MCF 10A (cell line): ENCODE measurements around the gene NDUFAF7. TPM values are rescaled to one million over a fixed set of nuclear protein-coding genes. Genes with fewer than 3 reads are reported as not detected.
A peak's percentile ranks its signal among the peaks of the same experiment; 100 is the strongest.
"Not testable (repeated sequence)": the region's sequence is repeated elsewhere in the genome, so short reads cannot be mapped to it uniquely, and the experiment has no call there.

Experiments used
- BruUV-seq: library from RNA; stranded (reverse); fragments of 400-500 nt; replicated peaks from 2 replicates; lab custom pipeline; 2021; lab: Mats Ljungman, UMichigan
- CTCF ChIA-PET: fragments of 300-600 bp; sonication (Branson Sonifier 250); formaldehyde crosslinking; extraction: SDS; loops from one replicate; lab custom pipeline; 2021; ENCODE audit warnings: antibody characterized with exemption, inconsistent platforms; lab: Yijun Ruan, JAX
- POLR2A ChIA-PET: fragments of 300-600, 350-650 bp; sonication (Branson Sonifier 250); formaldehyde crosslinking; extraction: SDS; loops from one replicate; lab custom pipeline; 2020; ENCODE audit warnings: antibody characterized with exemption, inconsistent platforms; lab: Yijun Ruan, JAX
- DNase-seq: peaks from one replicate; pipeline ENCODE4 v3.0.0-alpha.2; 2018; ENCODE audit not compliant: unreplicated experiment
- H3K27ac Mint-ChIP-seq: one replicate; pipeline ENCODE4 v1.8.0; 2022; ENCODE audit warnings: mild to moderate bottlenecking, low read depth, mixed read lengths; ENCODE audit not compliant: unreplicated experiment
- H3K27me3 Mint-ChIP-seq: one replicate; pipeline ENCODE4 v1.8.0; 2022; ENCODE audit warnings: mixed read lengths; ENCODE audit not compliant: insufficient read depth, unreplicated experiment
- H3K36me3 Mint-ChIP-seq: one replicate; pipeline ENCODE4 v1.8.0; 2022; ENCODE audit warnings: mild to moderate bottlenecking, moderate library complexity, mixed read lengths; ENCODE audit not compliant: insufficient read depth, unreplicated experiment
- H3K4me1 Mint-ChIP-seq: one replicate; pipeline ENCODE4 v1.8.0; 2022; ENCODE audit warnings: mixed read lengths; ENCODE audit not compliant: insufficient read depth, unreplicated experiment
- H3K4me3 Mint-ChIP-seq: one replicate; pipeline ENCODE4 v1.8.0; 2022; ENCODE audit warnings: mild to moderate bottlenecking, moderate library complexity, mixed read lengths; ENCODE audit not compliant: unreplicated experiment
- H3K9me3 Mint-ChIP-seq: one replicate; pipeline ENCODE4 v1.8.0; 2022; ENCODE audit warnings: mixed read lengths; ENCODE audit not compliant: unreplicated experiment
- intact Hi-C: fragments of 100-400 bp; cut with micrococcal nuclease; formaldehyde crosslinking; loops from 2 replicates; pipeline ENCODE4 v1.14.1; 2022
- total RNA-seq: library from RNA; stranded (reverse); gene quantifications from 2 replicates; pipeline ENCODE4 v1.2.3, GENCODE V29; 2022
- TF ChIP-seq, protein P1 (sequence below): fragments of 200-600 bp; IDR thresholded peaks from one replicate; pipeline ENCODE4 v1.8.0; 2022; ENCODE audit warnings: antibody characterized with exemption, mild to moderate bottlenecking; ENCODE audit not compliant: unreplicated experiment

Gene NDUFAF7
- total RNA-seq, 1 experiment from 2014 or later = 16.1 TPM

DNA sequence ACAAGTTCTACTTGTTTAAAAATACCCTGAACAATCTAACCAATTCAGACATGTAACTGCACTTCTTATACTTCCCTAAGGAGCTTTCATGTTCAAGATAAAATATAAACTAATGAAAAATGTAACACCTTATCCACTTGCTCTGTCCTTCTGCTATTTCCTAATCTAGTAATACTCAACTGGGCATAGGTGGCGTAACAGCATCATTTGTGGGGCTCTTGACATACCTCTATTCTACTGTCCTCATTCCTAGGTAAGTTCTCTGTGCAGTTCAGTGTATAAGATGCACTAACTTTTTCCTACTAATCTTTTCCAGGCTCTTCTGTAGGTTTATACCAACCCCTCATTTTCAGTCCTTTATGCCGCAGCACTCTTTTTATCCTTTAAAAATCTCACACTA is 56.5 kb downstream of the NDUFAF7 start:
- no peaks in the 10 kb centered on the region for H3K27me3 Mint-ChIP-seq
- BruUV-seq = no TSS peak
- POLR2A ChIA-PET = interaction anchor here (0.9 to 1.3 kb wide), 2 partner anchors 38 to 53 kb away, joined by 3 read pairs; no protein-coding TSS in a partner anchor
- H3K4me3 Mint-ChIP-seq = no peak overlapping the region
- no peak overlapping the region for H3K27ac Mint-ChIP-seq
- H3K4me1 Mint-ChIP-seq = peaks cover 12% of the 10 kb centered on the region
- TF ChIP-seq, protein P1, sequence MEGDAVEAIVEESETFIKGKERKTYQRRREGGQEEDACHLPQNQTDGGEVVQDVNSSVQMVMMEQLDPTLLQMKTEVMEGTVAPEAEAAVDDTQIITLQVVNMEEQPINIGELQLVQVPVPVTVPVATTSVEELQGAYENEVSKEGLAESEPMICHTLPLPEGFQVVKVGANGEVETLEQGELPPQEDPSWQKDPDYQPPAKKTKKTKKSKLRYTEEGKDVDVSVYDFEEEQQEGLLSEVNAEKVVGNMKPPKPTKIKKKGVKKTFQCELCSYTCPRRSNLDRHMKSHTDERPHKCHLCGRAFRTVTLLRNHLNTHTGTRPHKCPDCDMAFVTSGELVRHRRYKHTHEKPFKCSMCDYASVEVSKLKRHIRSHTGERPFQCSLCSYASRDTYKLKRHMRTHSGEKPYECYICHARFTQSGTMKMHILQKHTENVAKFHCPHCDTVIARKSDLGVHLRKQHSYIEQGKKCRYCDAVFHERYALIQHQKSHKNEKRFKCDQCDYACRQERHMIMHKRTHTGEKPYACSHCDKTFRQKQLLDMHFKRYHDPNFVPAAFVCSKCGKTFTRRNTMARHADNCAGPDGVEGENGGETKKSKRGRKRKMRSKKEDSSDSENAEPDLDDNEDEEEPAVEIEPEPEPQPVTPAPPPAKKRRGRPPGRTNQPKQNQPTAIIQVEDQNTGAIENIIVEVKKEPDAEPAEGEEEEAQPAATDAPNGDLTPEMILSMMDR = peak; percentile 24
- no peaks in the 10 kb centered on the region for H3K9me3 Mint-ChIP-seq
- intact Hi-C loops = loop anchor here (1.0 to 5.0 kb wide), 3 partner anchors 108 to 589 kb away; no protein-coding TSS in a partner anchor
- H3K36me3 Mint-ChIP-seq = peaks cover 44% of the 10 kb centered on the region
- CTCF ChIA-PET = interaction anchor here (0.7 kb wide), 2 partner anchors 11 to 104 kb away, joined by 3 to 4 read pairs; no protein-coding TSS in a partner anchor
- DNase-seq = peak; percentile 47

DNA sequence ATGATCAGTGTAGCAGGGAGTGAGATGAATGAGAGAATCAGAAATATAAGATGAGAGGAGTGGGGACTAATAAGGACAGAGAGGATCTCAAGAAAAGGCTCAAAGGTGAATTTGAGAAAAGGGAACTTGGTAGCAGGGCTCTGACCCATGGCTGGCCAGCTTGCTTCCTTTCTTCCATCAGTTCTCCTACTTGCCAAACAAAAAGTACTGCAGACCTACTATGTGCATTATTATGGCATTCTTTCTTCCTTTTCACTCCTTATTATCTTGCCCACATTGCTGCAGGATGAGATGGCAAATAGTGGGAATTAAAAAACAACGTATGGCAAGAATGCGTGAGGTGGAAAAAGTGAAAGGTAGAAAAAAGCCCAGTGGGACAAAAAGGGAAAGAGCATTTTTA is 60.2 kb downstream of the NDUFAF7 start:
- ChIA-PET POLR2A (no interaction called here), CTCF (interaction anchor here (0.6 to 0.7 kb wide), 2 partner anchors 124 to 586 kb away, joined by 3 read pairs; no protein-coding TSS in a partner anchor)
- TF ChIP-seq, protein P1 = no peak
- no TSS peak for BruUV-seq
- Mint-ChIP-seq H3K27me3 (no peaks in the 10 kb centered on the region), H3K4me3 (no peak overlapping the region), H3K36me3 (peaks cover 34% of the 10 kb centered on the region), H3K4me1 (peaks cover 13% of the 10 kb centered on the region), H3K9me3 (no peaks in the 10 kb centered on the region), H3K27ac (no peak overlapping the region)
- no peak for DNase-seq
- intact Hi-C loops = no loop called here

DNA sequence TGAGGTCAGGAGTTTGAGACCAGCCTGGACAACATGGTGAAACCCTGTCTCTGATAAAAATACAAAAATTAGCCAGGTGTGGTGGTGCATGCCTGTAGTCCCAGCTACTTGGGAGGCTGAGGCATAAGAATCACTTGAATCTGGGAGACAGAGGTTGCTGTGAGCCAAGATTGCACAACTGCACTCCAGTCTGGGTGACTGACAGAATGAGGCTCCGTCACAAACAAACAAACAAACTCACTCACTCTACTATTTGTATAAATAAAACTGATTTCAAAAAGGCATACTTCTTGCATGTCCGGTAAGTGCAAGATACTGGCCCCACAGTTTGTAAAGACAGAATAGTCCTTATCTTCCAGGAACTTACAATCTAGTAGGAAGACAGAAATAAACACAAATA is 63.4 kb downstream of the NDUFAF7 start:
- H3K4me3 Mint-ChIP-seq, H3K27me3 Mint-ChIP-seq, H3K27ac Mint-ChIP-seq, POLR2A ChIA-PET, BruUV-seq, CTCF ChIA-PET, DNase-seq, intact Hi-C loops, H3K9me3 Mint-ChIP-seq: not testable (repeated sequence)
- H3K36me3 Mint-ChIP-seq = peaks cover 15% of the 10 kb centered on the region
- H3K4me1 Mint-ChIP-seq = peaks cover 13% of the 10 kb centered on the region

DNA sequence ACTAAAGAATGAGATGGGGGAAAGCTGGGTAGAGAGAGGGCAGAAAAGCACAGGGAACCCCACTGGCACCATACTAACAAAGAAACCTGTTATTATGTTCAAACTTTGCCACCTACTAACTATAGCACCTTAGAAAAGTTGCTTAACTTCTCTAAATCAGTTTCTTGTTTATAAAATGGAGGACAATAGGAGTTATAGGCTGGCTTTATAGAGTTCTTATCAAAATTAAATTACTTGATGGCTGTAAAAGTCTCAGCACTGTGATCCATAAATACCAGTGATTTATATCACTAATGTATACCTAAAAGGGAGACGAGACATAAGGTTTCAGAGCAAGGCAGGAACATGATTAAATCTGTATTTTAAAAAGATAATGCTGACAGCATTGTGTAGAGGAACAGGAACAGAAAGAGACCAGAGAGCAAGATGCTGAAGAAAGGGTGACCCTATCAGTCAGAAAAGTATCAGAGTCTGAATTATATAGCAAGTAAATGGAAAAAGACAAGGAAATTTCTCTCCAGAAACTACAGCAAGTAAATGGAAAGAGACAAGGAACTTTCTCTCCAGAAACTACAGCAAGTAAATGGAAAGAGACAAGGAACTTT is 64.1 kb downstream of the NDUFAF7 start:
- Mint-ChIP-seq H3K4me1 (peaks cover 13% of the 10 kb centered on the region), H3K27ac (no peak overlapping the region), H3K9me3 (no peaks in the 10 kb centered on the region), H3K4me3 (no peak overlapping the region), H3K36me3 (peaks cover 11% of the 10 kb centered on the region), H3K27me3 (no peaks in the 10 kb centered on the region)
- intact Hi-C loops = no loop called here
- ChIA-PET POLR2A (interaction anchor here (0.7 kb wide), 1 partner anchor 11 kb away, joined by 3 read pairs; no protein-coding TSS in a partner anchor), CTCF (no interaction called here)
- no peak for DNase-seq
- BruUV-seq = no TSS peak
- TF ChIP-seq, protein P1 = no peak
